Measurements from ENCODE around the gene LRP5. TPM values are rescaled to one million over a fixed set of nuclear protein-coding genes. Genes with fewer than 3 reads are reported as not detected.

LRP5 gene
- total and polyA plus RNA-seq, 10 donors = 3.9 to 21.8 (median 14.1) TPM

- 93 to 100% (median 97%) methylated on average over 2 to 3 of the region's 3 CpGs for WGBS, 5 donors
- Histone ChIP-seq H3K4me3 (no peak overlapping the region), H3K27me3 (replicated peaks in 1 of 7) (no peaks in the 10 kb centered on the region), H3K27ac (no peak overlapping the region), H3K9me3 (peaks cover 4 to 27% (median 18%) of the 10 kb centered on the region in 8 donors), H3K4me1 (no peaks in the 10 kb centered on the region), H3K36me3 (peaks cover 0 to 70% (median 8%) of the 10 kb centered on the region in 6 donors)
- TF ChIP-seq POLR2A (IDR thresholded peaks at IDR 0.05) (no peak), POLR2AphosphoS5 (IDR thresholded peaks at IDR 0.05) (no peak)
- TF ChIP-seq, protein P1, sequence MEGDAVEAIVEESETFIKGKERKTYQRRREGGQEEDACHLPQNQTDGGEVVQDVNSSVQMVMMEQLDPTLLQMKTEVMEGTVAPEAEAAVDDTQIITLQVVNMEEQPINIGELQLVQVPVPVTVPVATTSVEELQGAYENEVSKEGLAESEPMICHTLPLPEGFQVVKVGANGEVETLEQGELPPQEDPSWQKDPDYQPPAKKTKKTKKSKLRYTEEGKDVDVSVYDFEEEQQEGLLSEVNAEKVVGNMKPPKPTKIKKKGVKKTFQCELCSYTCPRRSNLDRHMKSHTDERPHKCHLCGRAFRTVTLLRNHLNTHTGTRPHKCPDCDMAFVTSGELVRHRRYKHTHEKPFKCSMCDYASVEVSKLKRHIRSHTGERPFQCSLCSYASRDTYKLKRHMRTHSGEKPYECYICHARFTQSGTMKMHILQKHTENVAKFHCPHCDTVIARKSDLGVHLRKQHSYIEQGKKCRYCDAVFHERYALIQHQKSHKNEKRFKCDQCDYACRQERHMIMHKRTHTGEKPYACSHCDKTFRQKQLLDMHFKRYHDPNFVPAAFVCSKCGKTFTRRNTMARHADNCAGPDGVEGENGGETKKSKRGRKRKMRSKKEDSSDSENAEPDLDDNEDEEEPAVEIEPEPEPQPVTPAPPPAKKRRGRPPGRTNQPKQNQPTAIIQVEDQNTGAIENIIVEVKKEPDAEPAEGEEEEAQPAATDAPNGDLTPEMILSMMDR (IDR thresholded peaks at IDR 0.05 in 8 of 11, conservative IDR thresholded peaks at IDR 0.05 in 3 of 11) = no peak
- intact Hi-C loops (cut with DNase I; ENCODE audit: low total_unique reads) = no loop called here
- no peak for DNase-seq
These were observed 117.3 kb downstream of the LRP5 start for GRCh38 chr11:68429661-68430060.

GRCh38 chr11:68430384-68430783, 118.0 kb downstream of the LRP5 start:
- DNase-seq = no peak
- intact Hi-C loops (cut with DNase I; ENCODE audit: low total_unique reads) = no loop called here
- H3K9me3 ChIP-seq = peaks cover 4 to 27% (median 18%) of the 10 kb centered on the region in 8 donors
- no peak overlapping the region for H3K4me3 ChIP-seq
- H3K36me3 ChIP-seq = peaks cover 0 to 63% (median 8%) of the 10 kb centered on the region in 6 donors
- H3K27ac ChIP-seq = no peak overlapping the region
- no peaks in the 10 kb centered on the region for H3K4me1 ChIP-seq
- TF ChIP-seq POLR2A (IDR thresholded peaks at IDR 0.05) (no peak), POLR2AphosphoS5 (IDR thresholded peaks at IDR 0.05) (no peak)
- TF ChIP-seq, protein P1 (IDR thresholded peaks at IDR 0.05 in 8 of 11, conservative IDR thresholded peaks at IDR 0.05 in 3 of 11) = no peak
- 93 to 100% (median 94%) methylated on average over 2 to 5 of the region's 5 CpGs for WGBS, 5 donors
- H3K27me3 ChIP-seq (replicated peaks in 1 of 7) = no peaks in the 10 kb centered on the region

- no peak overlapping the region for H3K4me3 ChIP-seq
- WGBS, 5 donors = 66 to 86% (median 84%) methylated on average over 3 of the region's 3 CpGs
- no peak for DNase-seq
- no peaks in the 10 kb centered on the region for H3K4me1 ChIP-seq
- no peaks in the 10 kb centered on the region for H3K27me3 ChIP-seq (replicated peaks in 1 of 7)
- H3K27ac ChIP-seq = no peak overlapping the region
- H3K36me3 ChIP-seq = peaks cover 0 to 59% (median 8%) of the 10 kb centered on the region in 6 donors
- TF ChIP-seq, protein P1 (IDR thresholded peaks at IDR 0.05 in 8 of 11, conservative IDR thresholded peaks at IDR 0.05 in 3 of 11) = no peak
- no peak for TF ChIP-seq POLR2AphosphoS5 (IDR thresholded peaks at IDR 0.05)
- TF ChIP-seq POLR2A (IDR thresholded peaks at IDR 0.05) = no peak
- intact Hi-C loops (cut with DNase I; ENCODE audit: low total_unique reads) = no loop called here
- H3K9me3 ChIP-seq = peaks cover 4 to 27% (median 18%) of the 10 kb centered on the region in 8 donors
These were observed 118.4 kb downstream of the LRP5 start for GRCh38 chr11:68430801-68431200.

DNA sequence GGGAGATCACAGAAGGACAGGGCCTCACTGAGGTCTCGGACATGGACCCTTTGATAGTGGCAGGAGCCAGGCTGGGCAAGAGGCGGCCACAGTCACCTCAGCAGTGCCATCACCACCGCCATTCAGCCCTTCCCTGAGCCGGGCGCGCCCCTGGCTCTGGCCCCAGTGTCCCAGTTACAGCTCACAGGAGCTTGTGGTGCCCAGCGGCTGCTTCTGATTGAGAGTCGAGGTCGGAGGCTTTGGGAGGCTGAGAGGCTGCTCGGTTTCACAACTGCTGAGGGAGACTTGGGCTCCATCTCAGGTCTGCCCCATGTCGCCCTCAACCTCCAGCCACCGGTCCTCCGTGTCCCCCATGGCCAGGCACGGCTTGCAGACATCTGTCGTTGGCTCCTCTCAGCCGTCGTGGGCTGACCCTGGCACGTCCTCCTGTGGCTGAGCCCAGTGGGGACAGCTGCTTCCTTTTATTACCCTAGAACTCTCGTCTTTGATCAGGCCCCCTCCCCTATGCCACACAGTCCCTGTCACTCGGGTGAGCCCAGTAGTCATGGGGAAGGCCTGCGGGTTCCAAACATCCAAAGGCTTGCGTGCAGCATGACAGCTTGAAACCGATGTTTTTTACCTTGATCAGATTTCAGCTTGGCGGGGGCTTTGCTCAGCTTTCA, 119.7 kb downstream of the LRP5 start:
- no peak overlapping the region for H3K27ac ChIP-seq
- H3K4me3 ChIP-seq = no peak overlapping the region
- TF ChIP-seq POLR2AphosphoS5 (IDR thresholded peaks at IDR 0.05) (no peak), POLR2A (IDR thresholded peaks at IDR 0.05) (no peak)
- TF ChIP-seq, protein P1 (IDR thresholded peaks at IDR 0.05 in 8 of 11, conservative IDR thresholded peaks at IDR 0.05 in 3 of 11) = no peak
- H3K27me3 ChIP-seq (replicated peaks in 1 of 7) = no peaks in the 10 kb centered on the region
- H3K4me1 ChIP-seq = peaks cover 0 to 6% (median 2%) of the 10 kb centered on the region in 6 donors
- DNase-seq = no peak
- WGBS, 5 donors = 85 to 91% (median 88%) methylated on average over 21 to 24 of the region's 24 CpGs
- intact Hi-C loops (cut with DNase I; ENCODE audit: low total_unique reads) = no loop called here
- peaks cover 4 to 27% (median 18%) of the 10 kb centered on the region in 8 donors for H3K9me3 ChIP-seq
- peaks cover 0 to 46% (median 8%) of the 10 kb centered on the region in 6 donors for H3K36me3 ChIP-seq
